HFF-Myc (cell line): ENCODE measurements around the gene LYRM9.

ENCODE experiments used
- DNase-seq: peaks from one replicate; pipeline ENCODE4 v3.0.0-alpha.2; 2011; ENCODE audit warnings: low read depth; ENCODE audit errors: extremely low read depth
- H3K4me3 ChIP-seq: replicated peaks from 2 replicates; pipeline ENCODE4 v1.5.1; 2011; ENCODE audit warnings: low read depth, mild to moderate bottlenecking, control low read depth, low read length
- TF ChIP-seq, protein P1 (sequence below): IDR thresholded peaks from 2 replicates; pipeline ENCODE4 v1.5.1; 2012; ENCODE audit warnings: mild to moderate bottlenecking, low read depth, low read length, control low read depth; ENCODE audit errors: missing control alignments

Gene LYRM9

DNA sequence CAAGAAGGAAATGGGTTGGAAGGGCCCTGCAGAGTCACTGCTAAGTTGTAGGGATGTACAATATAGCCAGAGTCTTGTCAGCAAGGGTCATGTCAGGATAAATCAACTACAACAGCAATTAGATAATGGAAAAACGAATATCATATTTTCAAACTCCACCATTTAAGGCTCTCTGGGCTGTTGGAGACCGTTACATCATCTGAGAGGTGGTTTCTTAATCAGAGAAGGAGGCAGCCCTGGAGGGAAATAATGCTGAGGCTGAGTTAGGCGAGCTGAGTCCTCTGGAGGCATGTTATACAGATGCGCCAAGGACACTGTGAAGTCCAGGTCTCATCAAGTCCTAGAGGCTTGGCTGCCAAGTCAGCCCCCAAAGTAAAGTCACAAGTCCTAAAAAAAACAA lies 30.3 kb downstream of the LYRM9 start:
- TF ChIP-seq, protein P1, sequence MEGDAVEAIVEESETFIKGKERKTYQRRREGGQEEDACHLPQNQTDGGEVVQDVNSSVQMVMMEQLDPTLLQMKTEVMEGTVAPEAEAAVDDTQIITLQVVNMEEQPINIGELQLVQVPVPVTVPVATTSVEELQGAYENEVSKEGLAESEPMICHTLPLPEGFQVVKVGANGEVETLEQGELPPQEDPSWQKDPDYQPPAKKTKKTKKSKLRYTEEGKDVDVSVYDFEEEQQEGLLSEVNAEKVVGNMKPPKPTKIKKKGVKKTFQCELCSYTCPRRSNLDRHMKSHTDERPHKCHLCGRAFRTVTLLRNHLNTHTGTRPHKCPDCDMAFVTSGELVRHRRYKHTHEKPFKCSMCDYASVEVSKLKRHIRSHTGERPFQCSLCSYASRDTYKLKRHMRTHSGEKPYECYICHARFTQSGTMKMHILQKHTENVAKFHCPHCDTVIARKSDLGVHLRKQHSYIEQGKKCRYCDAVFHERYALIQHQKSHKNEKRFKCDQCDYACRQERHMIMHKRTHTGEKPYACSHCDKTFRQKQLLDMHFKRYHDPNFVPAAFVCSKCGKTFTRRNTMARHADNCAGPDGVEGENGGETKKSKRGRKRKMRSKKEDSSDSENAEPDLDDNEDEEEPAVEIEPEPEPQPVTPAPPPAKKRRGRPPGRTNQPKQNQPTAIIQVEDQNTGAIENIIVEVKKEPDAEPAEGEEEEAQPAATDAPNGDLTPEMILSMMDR, result no peak
- DNase-seq, result no peak
- H3K4me3 ChIP-seq, result no peak overlapping the region

DNA sequence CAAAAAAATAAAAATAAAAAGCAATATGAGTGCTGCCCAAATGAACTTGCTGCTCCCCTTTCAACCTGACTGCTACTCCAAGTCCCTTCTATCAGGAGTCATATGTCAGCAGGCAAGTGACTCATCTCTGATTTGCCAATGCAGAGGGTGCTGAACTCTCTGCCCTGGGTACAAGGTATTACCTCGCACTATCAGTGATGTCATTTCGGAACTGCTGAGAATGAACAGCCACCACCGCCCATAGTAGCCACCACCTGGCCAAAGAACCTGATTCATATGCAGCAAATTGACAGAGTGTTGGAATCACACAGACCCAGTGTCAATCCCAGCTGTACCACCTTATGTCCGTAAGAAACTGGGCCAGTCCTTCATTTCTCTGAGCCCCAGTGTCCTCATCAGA lies 31.2 kb downstream of the LYRM9 start:
- TF ChIP-seq, protein P1, result no peak
- DNase-seq, result no peak
- H3K4me3 ChIP-seq, result no peak overlapping the region

DNA sequence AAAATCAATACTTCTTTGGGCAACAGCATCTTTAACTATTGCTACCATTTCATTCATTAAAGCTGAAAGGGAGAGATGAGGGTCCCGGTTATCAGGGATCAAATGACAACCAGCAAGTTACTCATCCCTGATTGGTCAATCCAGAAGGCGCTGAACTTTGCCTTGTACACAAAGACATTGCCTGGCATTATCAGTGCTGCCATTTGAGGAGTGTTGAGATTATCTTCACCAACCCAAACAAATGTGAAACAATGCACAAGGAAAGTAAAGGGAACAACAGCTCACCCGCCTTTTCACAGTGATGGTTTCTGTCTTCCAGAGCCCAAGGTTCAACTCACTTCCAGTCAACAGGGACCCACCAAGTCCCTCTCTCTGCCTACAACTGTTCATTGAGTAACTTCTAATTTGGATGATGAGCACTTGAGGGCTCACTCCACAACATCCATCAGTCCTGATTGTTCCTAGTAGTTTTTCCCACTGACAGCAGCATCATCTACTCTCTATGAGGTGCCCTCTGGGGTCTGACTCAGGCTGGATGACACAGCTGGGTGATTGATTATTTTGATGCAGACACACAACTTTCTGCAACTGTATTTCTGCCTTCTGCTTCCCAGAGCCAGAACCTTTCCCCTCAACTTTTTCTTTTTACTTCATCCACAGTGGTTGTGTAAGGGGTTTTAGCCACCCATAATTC lies 32.0 kb downstream of the LYRM9 start:
- TF ChIP-seq, protein P1, result no peak
- no peak overlapping the region for H3K4me3 ChIP-seq
- no peak for DNase-seq

DNA sequence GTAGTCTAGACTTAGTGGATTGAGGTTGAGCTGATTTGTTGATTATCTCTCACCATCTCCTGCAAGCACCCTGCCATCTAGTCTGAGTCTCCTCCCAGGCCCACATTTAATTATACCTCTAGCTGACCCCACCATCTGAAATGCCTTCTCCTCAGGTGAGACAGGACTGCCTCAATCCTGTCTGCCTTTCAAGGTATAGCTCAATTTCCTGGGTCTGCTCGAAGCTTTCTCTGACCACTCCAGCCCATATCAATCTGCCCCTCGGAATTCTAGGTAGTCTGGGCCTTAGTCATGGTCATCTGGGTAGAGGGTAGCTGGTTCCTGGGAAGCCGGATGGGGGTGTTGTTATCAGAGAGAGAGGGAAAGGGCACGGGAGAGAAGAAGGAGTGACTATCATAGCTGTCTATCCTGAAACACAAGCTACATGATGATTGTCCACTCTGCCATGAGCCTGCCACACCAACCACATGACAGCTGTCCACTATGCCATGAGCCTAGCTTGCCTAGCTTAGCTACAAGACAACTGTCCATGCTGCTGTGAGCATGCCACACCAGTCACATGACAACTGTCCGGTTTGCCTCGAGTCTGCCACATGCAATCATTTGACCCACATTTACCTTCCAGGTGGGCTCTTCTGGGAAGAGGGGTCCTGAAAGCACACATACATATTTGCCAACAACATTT lies 34.4 kb downstream of the LYRM9 start:
- TF ChIP-seq, protein P1, result no peak
- H3K4me3 ChIP-seq, result no peak overlapping the region
- no peak for DNase-seq

DNA sequence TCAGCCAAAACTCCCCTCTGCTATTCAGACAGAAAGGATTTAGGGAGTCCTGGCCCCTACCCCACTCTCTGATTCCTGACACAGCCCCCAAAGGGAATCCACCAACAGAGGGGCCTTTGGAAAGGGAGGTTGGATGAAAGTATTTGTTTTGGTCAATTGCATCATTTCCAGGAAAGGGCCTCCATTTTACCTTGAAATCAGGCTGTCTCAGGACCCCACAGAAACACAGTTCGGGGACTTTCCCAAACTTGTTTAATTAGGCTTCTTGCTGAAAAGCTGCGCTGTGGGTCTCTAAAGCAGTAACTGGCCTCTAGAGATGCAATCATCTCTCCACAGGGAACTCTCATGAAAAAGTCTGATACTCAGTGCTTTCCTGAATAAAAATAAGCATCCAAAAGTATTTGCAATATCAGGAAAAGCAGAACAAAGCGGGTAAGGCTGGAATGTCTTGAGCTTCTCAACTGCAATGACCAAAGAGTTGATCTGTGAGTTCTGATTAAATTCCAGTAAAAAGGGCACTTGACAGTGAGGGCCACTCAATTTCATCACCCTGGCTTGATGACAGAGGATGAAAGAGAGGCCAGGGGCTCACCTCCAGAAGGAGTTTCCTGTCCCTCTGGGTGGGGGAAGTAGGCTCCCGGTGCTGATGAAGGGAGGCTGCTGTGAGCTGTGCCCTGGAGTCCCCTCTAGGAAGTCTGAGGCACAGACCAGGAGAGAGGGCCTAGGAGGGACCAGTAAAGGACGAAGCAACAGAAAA lies 36.3 kb downstream of the LYRM9 start:
- TF ChIP-seq, protein P1, result no peak
- DNase-seq, result no peak
- no peak overlapping the region for H3K4me3 ChIP-seq

DNA sequence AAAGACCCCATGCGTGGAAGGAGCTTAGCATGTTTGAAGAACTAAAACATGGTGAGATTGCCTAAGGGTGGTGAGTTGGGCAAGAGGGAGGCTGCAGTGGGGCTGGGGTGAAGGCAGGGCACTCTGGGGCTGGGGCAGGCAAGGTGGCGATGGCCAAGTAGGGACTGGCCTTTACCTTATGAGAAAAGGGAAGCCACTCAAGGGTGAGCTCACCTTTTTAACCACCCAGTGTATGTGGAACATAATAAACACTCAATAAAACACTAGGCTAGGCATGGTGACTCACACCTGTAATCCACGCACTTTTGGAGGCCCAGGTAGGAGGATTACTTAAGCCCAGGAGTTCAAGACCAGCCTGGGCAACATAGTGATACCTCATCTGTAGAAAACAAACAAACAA lies 37.7 kb downstream of the LYRM9 start:
- TF ChIP-seq, protein P1, result no peak
- no peak for DNase-seq
- no peak overlapping the region for H3K4me3 ChIP-seq
